D721Med (cell line): ENCODE data around the gene SLF2.

Source experiments
- DNase-seq: peaks from one replicate; pipeline ENCODE4 v3.0.0; 2011; ENCODE audit warnings: low spot score; ENCODE audit not compliant: insufficient read length
- FAIRE-seq: peaks from 2 replicates; lab custom pipeline; 2011; peaks lifted over from hg19 to GRCh38; lab: Jason Lieb, UNC
- CTCF ChIP-seq: IDR thresholded peaks from 2 replicates; pipeline ENCODE4 v1.5.1; 2012; ENCODE audit warnings: mild to moderate bottlenecking, control low read depth; ENCODE audit not compliant: insufficient read depth; ENCODE audit errors: missing control alignments

SLF2 gene

GRCh38 chr10:100912605-100913469 lies at the start of gene SLF2:
Gene SLF2, plus strand, starts transcription at chr10:100912963. Its CDS starts 148 bp downstream, at chr10:100913111.
- peak; percentile 78 for DNase-seq
- TF ChIP-seq CTCF, result no peak

GRCh38 chr10:100863433-100863832 lies 49.3 kb upstream of the SLF2 start:
- TF ChIP-seq CTCF, result no peak
- no peak for DNase-seq
- FAIRE-seq, result no peak

More at GRCh38 chr10:100912605-100913469, at the start of gene SLF2:
- FAIRE-seq, result no peak

GRCh38 chr10:100864036-100864885 lies 48.5 kb upstream of the SLF2 start:
- no peak for TF ChIP-seq CTCF
- FAIRE-seq, result no peak
- no peak for DNase-seq

- FAIRE-seq, result no peak
- no peak for TF ChIP-seq CTCF
- no peak for DNase-seq
Measured at GRCh38 chr10:100864978-100865377, 47.8 kb upstream of the SLF2 start.

- TF ChIP-seq CTCF, result no peak
- DNase-seq (no peak), FAIRE-seq (no peak)
Measured at GRCh38 chr10:100866010-100866409, 46.8 kb upstream of the SLF2 start.

GRCh38 chr10:100866575-100867098 lies 46.1 kb upstream of the SLF2 start:
- TF ChIP-seq CTCF, result no peak
- FAIRE-seq, result no peak
- DNase-seq, result peak; percentile 98
